ENCODE measurements around the gene TBC1D13. TPM values are rescaled to one million over a fixed set of nuclear protein-coding genes. Genes with fewer than 3 reads are reported as not detected.
"Not testable (repeated sequence)": the region's sequence is repeated elsewhere in the genome, so short reads cannot be mapped to it uniquely, and the experiment has no call there.

Gene TBC1D13
- total RNA-seq, 8 experiments from 2014 or later = 8.7 to 18.9 (median 13.1) TPM

DNA sequence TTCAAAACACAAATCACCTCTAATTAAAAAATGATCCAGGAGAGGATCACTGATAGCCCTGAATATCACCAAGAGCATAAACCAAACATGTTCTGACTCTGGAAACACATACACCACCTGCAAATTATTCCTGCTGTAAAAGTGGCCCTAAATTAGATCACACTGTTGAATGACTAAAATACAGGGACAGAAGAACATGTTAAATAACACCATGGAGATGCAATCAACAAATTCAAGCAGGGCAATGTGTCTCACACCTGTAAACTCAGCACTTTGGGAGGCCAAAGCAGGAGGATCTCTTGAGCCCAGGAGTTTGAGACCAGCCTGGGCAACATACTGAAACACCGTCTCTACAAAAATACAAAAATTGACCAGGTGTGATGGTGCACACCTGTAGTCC lies 60.8 kb downstream of the TBC1D13 start:
- Histone ChIP-seq H3K4me3 (no peak overlapping the region), H3K4me1 (replicated peaks in 1 of 2) (no peaks in the 10 kb centered on the region), H3K27ac (no peak overlapping the region)
- no peak for ATAC-seq (replicated peaks in 6 of 8)
- in situ Hi-C loops (cut with MboI; ENCODE audit: low pct_unique_long_range_greater_than_20kb in 2 of 9, low sequenced_read_pairs in 9 of 9, unreplicated experiment in 9 of 9) = no loop called here
- WGBS, 10 experiments = 86 to 100% (median 100%) methylated on average over 1 of the region's 1 CpG; no CpG with 5 or more reads in 3 of the 10 experiments

DNA sequence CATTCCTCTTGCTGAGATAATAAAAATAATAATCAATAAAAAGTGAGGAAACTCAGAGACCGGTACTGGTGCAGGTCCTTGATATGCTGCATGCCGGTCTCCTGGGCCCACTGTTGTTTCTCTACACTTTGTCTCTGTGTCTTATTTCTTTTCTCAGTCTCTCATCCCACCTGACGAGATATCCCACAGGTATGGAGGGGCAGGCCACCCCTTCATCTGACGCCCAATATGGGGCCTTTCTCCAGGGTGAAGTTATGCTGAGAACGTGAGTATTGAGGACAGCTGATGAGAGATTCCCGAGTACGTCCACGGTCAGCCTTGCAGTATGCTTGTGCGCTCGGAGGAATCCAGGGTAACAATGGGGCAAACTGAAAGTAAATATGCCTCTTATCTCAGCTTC lies 64.0 kb downstream of the TBC1D13 start:
- ATAC-seq (replicated peaks in 6 of 8); in situ Hi-C loops (cut with MboI; ENCODE audit: low pct_unique_long_range_greater_than_20kb in 2 of 9, low sequenced_read_pairs in 9 of 9, unreplicated experiment in 9 of 9); H3K27ac ChIP-seq; H3K4me1 ChIP-seq (replicated peaks in 1 of 2); H3K4me3 ChIP-seq: not testable (repeated sequence)
- 77 to 100% (median 93%) methylated on average over 1 to 8 of the region's 10 CpGs; no CpG with 5 or more reads in 4 of the 10 experiments for WGBS, 10 experiments

DNA sequence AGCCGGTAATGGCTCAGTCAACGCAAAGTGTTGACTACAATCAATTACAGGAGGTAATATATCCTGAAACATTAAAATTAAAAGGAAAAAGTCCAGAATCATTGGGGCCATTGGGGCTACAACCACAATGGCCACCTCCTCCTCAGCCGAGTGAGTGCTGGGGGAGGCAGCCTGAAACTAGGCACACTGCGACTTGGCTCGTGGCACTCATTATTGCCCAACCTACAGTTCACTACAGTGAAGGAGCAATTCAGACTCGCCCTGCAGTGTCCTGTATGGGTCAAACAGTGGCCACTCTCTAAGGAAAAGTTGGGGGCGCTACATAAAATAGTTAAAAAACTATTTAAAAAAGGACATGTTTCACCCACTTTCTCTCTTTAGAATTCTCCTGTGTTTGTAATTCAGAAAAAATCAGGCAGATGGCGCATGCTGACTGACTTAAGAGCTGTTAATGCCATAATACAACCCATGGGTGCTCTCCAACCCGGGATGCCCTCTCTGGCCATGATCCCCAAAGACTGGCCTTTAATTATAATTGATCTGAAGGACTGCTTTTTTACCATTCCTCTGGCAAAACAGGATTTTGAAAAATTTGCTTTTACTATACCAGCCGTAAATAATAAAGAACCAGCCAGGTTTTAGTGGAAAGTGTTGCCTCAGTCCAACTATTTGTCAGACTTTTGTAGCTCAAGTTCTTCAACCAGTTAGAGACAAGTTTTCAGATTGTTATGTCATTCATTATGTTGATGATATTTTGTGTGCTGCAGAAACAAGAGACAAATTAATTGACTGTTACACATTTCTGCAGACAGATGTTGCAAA lies 64.9 kb downstream of the TBC1D13 start:
- H3K4me3 ChIP-seq; in situ Hi-C loops (cut with MboI; ENCODE audit: low pct_unique_long_range_greater_than_20kb in 2 of 9, low sequenced_read_pairs in 9 of 9, unreplicated experiment in 9 of 9); H3K27ac ChIP-seq; H3K4me1 ChIP-seq (replicated peaks in 1 of 2); ATAC-seq (replicated peaks in 6 of 8): not testable (repeated sequence)
- 9 to 100% (median 79%) methylated on average over 1 to 9 of the region's 10 CpGs for WGBS, 10 experiments

DNA sequence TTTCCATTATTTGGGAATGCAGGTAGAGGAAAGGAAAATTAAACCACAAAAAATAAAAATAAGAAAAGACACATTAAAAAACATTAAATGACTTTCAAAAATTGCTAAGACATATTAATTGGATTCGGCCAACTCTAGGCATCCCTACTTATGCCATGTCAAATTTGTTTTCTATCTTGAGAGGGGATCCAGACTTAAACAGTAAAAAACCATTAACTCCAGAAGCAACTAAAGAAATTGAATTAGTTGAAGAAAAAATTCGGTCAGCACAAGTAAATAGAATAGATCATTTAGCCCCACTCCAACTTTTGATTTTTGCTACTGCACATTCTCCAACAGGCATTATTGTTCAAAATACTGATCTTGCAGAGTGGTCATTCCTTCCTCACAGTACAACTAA lies 65.6 kb downstream of the TBC1D13 start:
- 80 to 100% (median 86%) methylated on average over 1 to 2 of the region's 2 CpGs; no CpG with 5 or more reads in 3 of the 10 experiments for WGBS, 10 experiments
- ATAC-seq (replicated peaks in 6 of 8); in situ Hi-C loops (cut with MboI; ENCODE audit: low pct_unique_long_range_greater_than_20kb in 2 of 9, low sequenced_read_pairs in 9 of 9, unreplicated experiment in 9 of 9); H3K4me1 ChIP-seq (replicated peaks in 1 of 2); H3K27ac ChIP-seq; H3K4me3 ChIP-seq: not testable (repeated sequence)

- H3K4me3 ChIP-seq; H3K4me1 ChIP-seq (replicated peaks in 1 of 2); in situ Hi-C loops (cut with MboI; ENCODE audit: low pct_unique_long_range_greater_than_20kb in 2 of 9, low sequenced_read_pairs in 9 of 9, unreplicated experiment in 9 of 9); H3K27ac ChIP-seq; ATAC-seq (replicated peaks in 6 of 8): not testable (repeated sequence)
- 77 to 100% (median 93%) methylated on average over 1 to 6 of the region's 6 CpGs; no CpG with 5 or more reads in 1 of the 10 experiments for WGBS, 10 experiments
Measured at GRCh38 chr9:128854454-128854853, 67.4 kb downstream of the TBC1D13 start.

GRCh38 chr9:128858476-128858875 lies 71.4 kb downstream of the TBC1D13 start:
- in situ Hi-C loops (cut with MboI; ENCODE audit: low pct_unique_long_range_greater_than_20kb in 2 of 9, low sequenced_read_pairs in 9 of 9, unreplicated experiment in 9 of 9); H3K4me1 ChIP-seq (replicated peaks in 1 of 2); H3K27ac ChIP-seq; ATAC-seq (replicated peaks in 6 of 8); H3K4me3 ChIP-seq: not testable (repeated sequence)
- WGBS, 10 experiments = 83 to 100% (median 94%) methylated on average over 1 to 7 of the region's 7 CpGs; no CpG with 5 or more reads in 3 of the 10 experiments

Other genes with a start within 250 kb of the TBC1D13 start
- 100 to 1,000 TPM; 195 to 680 (median 254) TPM for gene SPTAN1, start 234.7 kb upstream of the TBC1D13 start, total RNA-seq
- gene DYNC2I2, start 130.4 kb upstream of the TBC1D13 start, total RNA-seq = 10 to 100 TPM; 21.1 to 62.7 (median 28.3) TPM
- gene SET, start 98.0 kb upstream of the TBC1D13 start, total RNA-seq = 100 to 1,000 TPM; 328 to 639 (median 393) TPM
- gene PKN3, start 84.8 kb upstream of the TBC1D13 start, total RNA-seq = 1 to 10 TPM in 3 of 8 experiments, under 1 TPM in 5; 0.07 to 7.3 (median 0.68) TPM
- gene ZDHHC12, start 63.1 kb upstream of the TBC1D13 start, total RNA-seq = 10 to 100 TPM in 5 of 8 experiments, 1 to 10 TPM in 3; 3.7 to 31.4 (median 11.7) TPM
- 10 to 100 TPM; 17.8 to 35.1 (median 24.5) TPM for gene ZER1, start 15.3 kb upstream of the TBC1D13 start, total RNA-seq
- gene ENDOG, start 31.2 kb downstream of the TBC1D13 start, total RNA-seq = 10 to 100 TPM in 7 of 8 experiments, 1 to 10 TPM in 1; 8.5 to 20.1 (median 16.7) TPM
- gene SPOUT1, start 42.5 kb downstream of the TBC1D13 start, total RNA-seq = 10 to 100 TPM; 12.3 to 44.3 (median 21.6) TPM
- gene KYAT1, start 94.7 kb downstream of the TBC1D13 start, total RNA-seq = 10 to 100 TPM in 5 of 8 experiments, 1 to 10 TPM in 3; 4.0 to 15.9 (median 10.8) TPM
- 10 to 100 TPM; 13.7 to 26.8 (median 22.6) TPM for gene LRRC8A, start 94.9 kb downstream of the TBC1D13 start, total RNA-seq
- 10 to 100 TPM in 2 of 8 experiments, 1 to 10 TPM in 2, under 1 TPM in 4; 0.16 to 16.4 (median 0.97) TPM for gene PHYHD1, start 133.7 kb downstream of the TBC1D13 start, total RNA-seq
- gene DOLK, start 160.3 kb downstream of the TBC1D13 start, total RNA-seq = 10 to 100 TPM in 5 of 8 experiments, 1 to 10 TPM in 3; 7.5 to 27.9 (median 16.3) TPM
- gene NUP188, start 160.4 kb downstream of the TBC1D13 start, total RNA-seq = 10 to 100 TPM; 16.3 to 69.4 (median 21.6) TPM
- gene SH3GLB2, start 241.1 kb downstream of the TBC1D13 start, total RNA-seq = 10 to 100 TPM; 27.8 to 95.9 (median 44.5) TPM
- 10 to 100 TPM; 12.0 to 44.2 (median 15.9) TPM for gene MIGA2, start 249.4 kb downstream of the TBC1D13 start, total RNA-seq